G401.6 (cell line): ENCODE results near the gene FAM83G.

Source experiments
- FAIRE-seq: peaks from 2 replicates; lab custom pipeline; 2012; peaks lifted over from hg19 to GRCh38; lab: Jason Lieb, UNC

FAM83G gene

GRCh38 chr17:19005789-19006430 lies 1.3 kb upstream of the FAM83G start:
- no peak for FAIRE-seq

- no peak for FAIRE-seq
These were observed 691 bp upstream of the FAM83G start for GRCh38 chr17:19005137-19005773.

- no peak for FAIRE-seq
These were observed 782 bp downstream of the FAM83G start for GRCh38 chr17:19003543-19004420.

GRCh38 chr17:19002805-19003542 lies 1.6 kb downstream of the FAM83G start:
- FAIRE-seq: no peak

GRCh38 chr17:19001907-19002590 lies 2.5 kb downstream of the FAM83G start:
- FAIRE-seq: no peak

- no peak for FAIRE-seq
These were observed 3.8 kb downstream of the FAM83G start for GRCh38 chr17:19000531-19001325.

- no peak for FAIRE-seq
These were observed 4.7 kb downstream of the FAM83G start for GRCh38 chr17:18999911-19000310.

- no peak for FAIRE-seq
These were observed 5.2 kb downstream of the FAM83G start for GRCh38 chr17:18999394-18999793.

- no peak for FAIRE-seq
These were observed 6.8 kb downstream of the FAM83G start for GRCh38 chr17:18997650-18998196.

- no peak for FAIRE-seq
These were observed 8.1 kb downstream of the FAM83G start for GRCh38 chr17:18996458-18996857.

GRCh38 chr17:18995220-18995619 lies 9.3 kb downstream of the FAM83G start:
- FAIRE-seq: no peak

- no peak for FAIRE-seq
These were observed 9.9 kb downstream of the FAM83G start for GRCh38 chr17:18994631-18995030.

GRCh38 chr17:18993905-18994526 lies 10.5 kb downstream of the FAM83G start:
- no peak for FAIRE-seq

GRCh38 chr17:18992454-18993130 lies 12.0 kb downstream of the FAM83G start:
- FAIRE-seq: no peak

GRCh38 chr17:18991531-18992315 lies 12.8 kb downstream of the FAM83G start:
- no peak for FAIRE-seq

- no peak for FAIRE-seq
These were observed 14.2 kb downstream of the FAM83G start for GRCh38 chr17:18990331-18990730.

- no peak for FAIRE-seq
These were observed 15.9 kb downstream of the FAM83G start for GRCh38 chr17:18988546-18989173.

GRCh38 chr17:18987862-18988545 lies 16.6 kb downstream of the FAM83G start:
- no peak for FAIRE-seq
